ENCODE data around the gene CLSTN3.

CLSTN3 gene

GRCh38 chr12:7189398-7190267 lies 59.5 kb downstream of the CLSTN3 start, which contains the start of gene PEX5:
Gene PEX5 (plus strand): TSS chr12:7189686. CDS start chr12:7190378, 692 bp downstream.
- DNase-seq (ENCODE audit: low spot score), result peak; percentile 97

- DNase-seq (ENCODE audit: low spot score), result peak; percentile 49
Measured at GRCh38 chr12:7190268-7191055, 60.3 kb downstream of the CLSTN3 start.

GRCh38 chr12:7193674-7194073 lies 63.5 kb downstream of the CLSTN3 start:
- DNase-seq (ENCODE audit: low spot score), result no peak

- no peak for DNase-seq (ENCODE audit: low spot score)
Measured at GRCh38 chr12:7197841-7198240, 67.7 kb downstream of the CLSTN3 start.

GRCh38 chr12:7203109-7203508 lies 72.9 kb downstream of the CLSTN3 start:
- DNase-seq (ENCODE audit: low spot score), result no peak

- DNase-seq (ENCODE audit: low spot score), result no peak
Measured at GRCh38 chr12:7205091-7205490, 74.9 kb downstream of the CLSTN3 start.

- DNase-seq (ENCODE audit: low spot score), result no peak
Measured at GRCh38 chr12:7206691-7207090, 76.5 kb downstream of the CLSTN3 start.

GRCh38 chr12:7207866-7208625 lies 77.9 kb downstream of the CLSTN3 start:
- no peak for DNase-seq (ENCODE audit: low spot score)
